Fibroblast of skin of back (primary cell): ENCODE measurements around the gene TCN2. TPM values are rescaled to one million over a fixed set of nuclear protein-coding genes. Genes with fewer than 3 reads are reported as not detected.
"Not testable (repeated sequence)": the region's sequence is repeated elsewhere in the genome, so short reads cannot be mapped to it uniquely, and the experiment has no call there.

Source experiments
- DNase-seq: peaks from one replicate; pipeline ENCODE4 v3.0.0-alpha.2; 2013
- polyA plus RNA-seq, 2 experiments: library from polyadenylated mRNA; unstranded; fragments of 120-200 nt; gene quantifications; one replicate each; pipeline ENCODE4 v1.2.1, GENCODE V29; 2013; ENCODE audit not compliant: insufficient read length in 2 of 2

The TCN2 gene
- 3.9 TPM for polyA plus RNA-seq (2013, experiment 1 of 2; ENCODE audit: insufficient read length)
- 3.8 TPM for polyA plus RNA-seq (2013, experiment 2 of 2; ENCODE audit: insufficient read length)

DNA sequence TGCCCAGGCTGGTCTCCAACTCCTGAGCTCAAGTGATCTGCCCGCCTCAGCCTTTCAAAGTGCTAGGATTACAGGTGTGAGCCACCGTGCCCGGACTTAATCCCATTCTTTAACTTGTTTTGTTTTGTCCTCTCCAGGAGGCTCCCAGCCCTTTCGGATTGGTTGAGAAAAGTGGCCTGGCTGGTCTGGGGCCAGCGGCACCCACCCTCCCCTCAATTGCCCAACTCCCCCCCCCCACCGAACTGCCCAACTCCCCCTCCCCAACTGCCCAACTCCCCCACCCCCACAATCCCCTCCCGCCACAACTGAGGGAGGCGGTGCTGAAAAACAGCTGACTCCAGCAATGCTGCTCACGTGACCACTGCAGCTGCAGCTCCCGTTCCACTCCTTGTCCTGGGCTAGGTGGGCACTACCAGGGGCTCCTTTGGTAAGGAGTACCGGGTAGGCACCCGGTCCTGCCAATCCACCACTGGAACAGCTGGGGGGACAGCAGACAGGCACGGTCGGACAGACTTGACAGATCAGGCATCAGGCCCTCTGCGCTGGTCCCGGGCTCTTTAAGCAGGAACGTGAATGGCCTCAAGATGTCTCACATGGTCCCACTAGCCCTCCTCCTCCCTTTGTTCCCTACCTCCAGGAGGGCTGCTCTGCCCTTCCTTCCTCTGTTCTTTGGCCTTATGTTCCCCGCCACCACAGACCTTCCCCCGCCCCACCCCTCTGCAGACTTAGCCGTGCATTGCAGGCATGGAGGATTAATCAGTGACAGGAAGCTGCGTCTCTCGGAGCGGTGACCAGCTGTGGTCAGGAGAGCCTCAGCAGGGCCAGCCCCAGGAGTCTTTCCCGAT is at the start of gene TCN2:
Gene TCN2, plus strand, starts transcription at position 720 of the 845 bp plus-strand sequence. CDS start 158 bp downstream, outside the sequence.
- peak; percentile 79 for DNase-seq

DNA sequence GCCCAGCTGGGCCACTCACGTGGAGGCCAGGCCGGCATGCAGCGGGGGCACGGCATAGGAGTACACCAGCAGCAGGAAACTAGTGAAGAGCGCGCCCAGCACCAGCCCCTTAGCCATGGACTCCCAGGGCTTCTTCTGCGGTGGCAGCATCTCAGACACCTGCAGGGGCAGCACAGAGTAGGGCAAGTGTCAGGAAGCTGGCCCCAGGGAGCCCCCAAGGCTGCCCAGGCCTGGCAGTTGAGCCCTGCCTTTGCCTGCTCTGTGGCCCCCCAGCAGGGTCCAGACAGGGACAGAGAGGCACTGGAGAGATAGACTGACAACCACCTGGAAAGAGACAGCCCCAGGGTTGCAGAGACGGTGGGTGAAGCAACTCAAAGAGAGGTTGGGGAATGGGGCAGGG is 49.7 kb upstream of the TCN2 start:
- DNase-seq, result no peak

DNA sequence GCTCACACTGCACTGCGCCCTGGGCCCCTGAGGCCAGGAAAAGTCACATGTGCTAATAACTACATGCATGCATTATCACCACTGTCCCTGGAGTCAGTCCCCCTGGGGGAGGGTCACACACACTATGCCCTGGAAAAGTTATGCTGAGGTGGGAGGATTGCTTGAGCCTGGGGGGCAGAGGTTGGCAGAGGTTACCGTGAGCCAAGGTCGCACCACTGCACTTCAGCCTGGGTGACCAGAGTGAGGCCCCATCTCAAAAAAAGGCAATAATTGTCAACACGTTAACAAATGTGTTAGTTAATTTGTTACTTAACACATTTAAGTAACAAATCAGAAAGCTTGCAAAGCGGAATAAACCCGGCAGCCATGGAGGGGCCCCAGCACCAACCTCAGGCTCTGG is 47.1 kb upstream of the TCN2 start:
- no peak for DNase-seq

DNA sequence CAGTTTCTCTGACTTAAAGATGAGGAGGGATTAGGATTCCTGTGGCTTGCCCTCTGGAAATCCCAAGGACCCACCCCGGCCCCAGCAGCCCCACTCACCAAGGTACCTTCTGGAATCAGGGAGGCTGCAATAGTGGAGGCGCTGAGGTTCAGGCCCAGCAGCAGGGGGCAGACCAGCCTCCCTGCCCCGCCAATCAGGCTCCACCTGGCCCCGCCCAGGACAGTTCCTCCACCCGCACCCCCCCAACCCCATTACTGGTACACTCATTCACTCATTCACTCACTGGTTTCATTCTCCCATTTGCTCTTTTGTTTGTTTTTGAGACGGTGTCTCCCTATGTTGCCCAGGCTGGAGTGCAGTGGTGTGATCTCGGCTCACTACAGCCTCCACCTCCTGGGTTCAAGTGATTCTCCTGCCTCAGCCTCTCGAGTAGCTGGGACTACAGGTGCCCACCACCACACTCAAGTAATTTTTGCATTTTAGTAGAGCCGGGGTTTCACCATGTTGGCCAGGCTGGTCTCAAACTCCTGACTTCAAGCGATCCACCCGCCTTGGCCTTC is 46.3 kb upstream of the TCN2 start:
- DNase-seq, result not testable (repeated sequence)

DNA sequence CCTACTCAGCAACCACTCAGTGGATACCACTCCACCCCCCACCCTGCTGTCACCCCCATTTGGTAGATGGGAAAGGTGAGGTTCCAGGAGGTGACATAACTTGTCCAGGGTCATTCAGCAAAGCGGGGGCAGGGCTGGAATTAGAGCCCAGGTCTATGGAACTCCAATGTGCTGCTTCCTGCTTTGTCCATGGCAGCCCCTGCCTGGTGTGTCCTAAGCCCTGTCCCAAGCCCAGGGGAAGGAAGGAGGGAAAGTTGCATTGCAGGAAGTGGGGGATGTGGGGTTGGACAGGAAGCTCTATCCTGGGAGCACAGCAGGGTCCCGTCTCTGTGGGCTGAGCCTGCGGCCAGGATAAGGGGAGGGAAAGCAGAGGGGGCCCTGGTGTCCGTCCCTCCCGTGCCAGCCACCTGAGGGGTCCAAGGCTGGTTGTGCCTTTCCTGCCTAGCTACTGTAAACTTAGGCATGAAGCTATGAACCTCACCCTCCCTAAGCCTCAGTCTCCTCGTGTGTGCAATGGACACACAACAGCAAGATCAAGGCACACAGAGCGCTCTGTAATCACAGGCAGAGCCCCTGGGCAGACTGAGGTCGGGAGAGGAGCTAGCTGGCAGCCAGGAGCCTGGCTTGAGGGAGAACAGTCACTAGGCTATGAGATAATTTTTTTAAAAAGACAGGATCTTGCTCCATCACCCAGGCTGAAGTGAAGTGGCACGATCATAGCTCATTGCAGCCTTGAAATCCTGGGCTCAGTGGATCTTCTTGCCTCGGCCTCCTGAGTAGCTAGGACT is 45.4 kb upstream of the TCN2 start:
- no peak for DNase-seq

DNA sequence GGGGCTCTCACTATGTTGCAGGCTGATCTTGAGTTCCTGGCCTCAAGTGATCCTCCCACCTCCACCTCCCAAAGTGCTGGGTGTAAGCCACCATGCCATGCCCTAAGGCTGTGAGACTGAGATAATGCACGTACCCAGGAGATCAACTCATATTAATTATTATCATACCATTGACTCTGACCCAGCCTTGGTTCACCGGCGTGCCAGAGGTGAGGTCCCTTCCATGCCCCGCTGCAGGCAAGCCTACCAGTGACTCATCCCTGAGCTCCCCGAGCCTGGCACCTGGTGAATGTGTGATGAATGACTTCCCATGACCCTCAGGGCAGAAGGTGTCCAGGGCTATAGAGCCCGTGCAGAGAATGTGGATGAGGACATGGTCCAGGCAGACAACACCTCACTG is 44.6 kb upstream of the TCN2 start:
- no peak for DNase-seq

DNA sequence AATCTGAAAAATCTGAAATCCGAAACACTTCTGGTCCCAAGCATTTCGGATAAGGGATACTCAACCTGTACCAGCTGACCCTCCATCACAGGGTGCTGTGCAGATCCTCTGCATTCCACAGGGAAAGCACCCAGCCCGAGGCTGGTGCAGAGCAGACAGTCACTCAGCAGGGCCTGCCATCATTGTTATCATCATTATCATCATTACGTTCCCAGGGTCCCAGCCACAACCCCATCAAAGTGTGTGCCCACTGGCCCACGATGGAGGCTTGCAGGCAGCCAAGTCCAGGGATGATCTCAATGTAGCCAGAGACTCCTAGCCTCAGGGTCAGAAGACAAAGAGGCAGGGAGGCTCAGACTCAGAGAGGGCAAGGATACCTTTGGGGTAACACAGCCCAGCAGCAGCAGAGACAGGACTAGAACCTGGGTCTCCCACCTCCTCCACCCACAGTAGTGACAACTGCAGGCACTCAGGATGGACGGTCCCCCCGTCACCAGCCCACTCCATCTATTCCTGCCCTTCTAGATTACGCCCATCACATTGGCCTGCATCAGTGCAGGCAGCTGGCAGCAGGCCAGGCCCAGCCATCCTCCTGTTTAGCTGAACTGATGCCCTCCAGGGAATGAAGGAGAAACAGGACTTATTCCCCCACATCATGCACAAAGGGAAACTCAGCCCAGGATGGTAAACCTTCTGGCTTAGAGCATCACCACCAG is 42.8 kb upstream of the TCN2 start:
- no peak for DNase-seq

DNA sequence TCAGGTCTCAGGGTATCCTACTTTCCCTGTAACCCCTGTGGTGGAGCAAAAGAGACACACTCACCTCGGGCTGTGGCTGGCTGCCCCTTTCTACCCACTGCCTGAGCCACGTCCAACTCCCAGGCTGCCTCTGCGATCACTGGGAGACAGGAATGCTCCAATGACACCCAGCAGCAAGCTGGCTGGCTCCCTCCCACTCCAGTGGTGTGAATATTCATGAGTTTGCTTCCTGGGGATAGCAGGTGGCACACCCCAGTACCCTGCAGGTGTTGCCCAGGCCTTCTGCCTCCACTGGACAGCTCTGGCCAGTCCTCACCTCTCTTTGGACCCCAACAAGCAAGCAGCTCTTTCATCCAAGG is 42.2 kb upstream of the TCN2 start:
- no peak for DNase-seq

DNA sequence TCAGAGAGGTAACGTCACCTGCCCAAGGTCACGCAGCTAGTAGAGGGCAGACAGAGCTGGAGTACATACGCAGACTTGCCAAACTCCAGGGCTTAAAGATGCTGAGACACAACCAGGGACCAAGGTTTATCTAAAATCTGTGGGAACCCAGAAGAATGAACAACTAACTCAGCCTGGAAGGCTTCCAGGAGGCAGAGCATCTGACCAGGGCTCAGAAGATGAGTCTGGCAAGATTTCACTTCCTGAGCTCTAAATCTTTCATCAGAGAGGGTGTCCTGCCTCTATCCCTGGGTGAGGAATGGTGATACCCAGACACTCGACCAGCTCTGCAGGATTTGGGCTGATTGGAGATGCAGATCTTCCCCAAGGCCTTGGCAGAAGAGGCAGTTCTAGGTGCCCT is 41.6 kb upstream of the TCN2 start:
- DNase-seq, result no peak

DNA sequence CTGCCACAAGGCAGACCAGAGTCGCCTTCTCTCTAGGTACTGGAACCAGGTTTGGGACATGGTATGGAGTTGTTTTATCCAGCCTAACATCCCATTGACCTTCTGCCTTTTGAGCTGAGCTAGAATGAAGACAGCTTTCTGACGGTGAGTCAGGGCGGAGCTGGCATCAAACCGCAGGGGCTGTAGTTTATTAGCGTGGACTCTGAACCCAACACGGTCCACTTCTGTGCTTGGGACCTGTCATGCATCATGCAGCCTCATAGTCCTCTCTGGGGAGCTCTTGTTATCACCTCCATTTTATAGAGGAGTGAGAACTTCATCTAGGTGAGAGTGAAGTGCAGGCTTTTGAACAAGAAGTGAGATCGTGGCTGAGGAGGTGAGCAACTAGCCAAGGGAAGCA is 40.8 kb upstream of the TCN2 start:
- DNase-seq, result no peak

DNA sequence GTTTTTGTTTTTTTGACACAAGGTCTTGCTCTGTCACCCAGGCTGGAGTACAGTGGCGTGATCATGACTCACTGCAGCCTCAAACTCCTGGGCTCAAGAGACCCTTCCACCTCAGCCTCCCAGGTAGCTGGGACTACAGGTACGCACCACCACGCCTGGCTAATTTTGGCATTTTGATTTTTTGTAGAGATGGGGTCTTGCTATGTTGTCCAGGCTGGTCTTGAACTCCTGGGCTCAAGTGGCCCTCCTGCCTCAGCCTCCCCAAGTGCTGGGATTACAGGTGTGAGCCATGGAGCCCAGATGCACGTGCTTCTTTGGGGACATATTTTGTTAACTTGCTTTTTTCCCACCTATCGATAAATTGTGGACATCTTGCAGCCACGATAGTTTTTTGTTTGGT is 39.7 kb upstream of the TCN2 start:
- not testable (repeated sequence) for DNase-seq

DNA sequence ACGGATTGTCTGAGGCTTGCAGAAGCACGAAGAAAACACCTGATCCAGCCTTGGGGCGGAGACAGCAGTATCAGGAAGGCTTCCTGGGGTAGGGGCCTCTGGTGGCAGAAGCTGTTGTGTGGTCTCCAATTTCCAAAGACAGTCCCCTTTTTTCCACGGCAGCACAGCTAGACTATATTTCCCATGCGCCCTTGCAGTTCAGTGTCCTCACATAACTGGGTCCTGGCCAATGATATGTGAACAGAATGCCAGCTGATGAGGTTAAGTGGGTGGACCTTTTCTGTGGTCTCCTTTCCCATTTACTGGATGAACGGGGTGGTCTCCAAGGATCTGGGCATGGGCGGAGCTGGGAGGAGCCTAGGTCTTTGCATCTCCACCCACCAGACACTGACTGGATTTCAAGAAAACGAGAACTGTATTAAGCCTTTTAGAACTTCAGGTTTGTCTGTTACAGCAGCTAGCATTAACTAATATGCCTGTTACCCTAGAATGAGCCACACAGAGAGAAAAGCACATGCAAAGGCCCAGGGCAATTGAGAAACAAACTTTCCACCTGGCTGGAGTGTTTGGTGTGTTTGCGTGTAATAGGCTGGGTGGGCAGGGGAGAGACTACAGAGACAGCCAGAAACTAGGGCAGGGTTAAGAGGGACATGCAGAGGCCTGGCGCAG is 38.7 kb upstream of the TCN2 start:
- DNase-seq, result no peak

DNA sequence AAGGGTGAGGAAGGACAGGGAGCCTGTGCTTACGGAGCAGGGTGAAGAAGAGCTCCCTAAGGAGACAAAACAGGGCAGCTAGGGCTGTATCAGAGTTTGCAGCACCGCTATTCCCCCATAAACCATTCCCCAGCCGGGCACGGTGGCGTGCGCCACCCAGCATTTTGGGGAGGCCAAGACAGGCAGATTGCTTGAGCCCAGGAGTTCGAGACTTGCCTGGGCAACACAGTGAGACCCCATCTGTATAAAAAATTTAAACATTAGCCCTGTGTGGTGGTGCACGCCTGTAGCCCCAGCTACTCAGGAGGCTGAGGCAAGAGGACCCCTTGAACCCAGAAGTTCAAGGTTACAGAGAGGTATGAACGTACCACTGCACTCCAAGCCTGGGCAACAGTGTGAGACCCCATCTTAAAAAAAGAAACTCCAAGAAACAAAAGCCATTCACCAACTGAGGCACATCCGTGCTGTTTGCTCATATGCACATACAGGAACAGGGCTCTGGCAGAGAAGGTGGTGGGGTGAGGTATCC is 37.2 kb upstream of the TCN2 start:
- no peak for DNase-seq

DNA sequence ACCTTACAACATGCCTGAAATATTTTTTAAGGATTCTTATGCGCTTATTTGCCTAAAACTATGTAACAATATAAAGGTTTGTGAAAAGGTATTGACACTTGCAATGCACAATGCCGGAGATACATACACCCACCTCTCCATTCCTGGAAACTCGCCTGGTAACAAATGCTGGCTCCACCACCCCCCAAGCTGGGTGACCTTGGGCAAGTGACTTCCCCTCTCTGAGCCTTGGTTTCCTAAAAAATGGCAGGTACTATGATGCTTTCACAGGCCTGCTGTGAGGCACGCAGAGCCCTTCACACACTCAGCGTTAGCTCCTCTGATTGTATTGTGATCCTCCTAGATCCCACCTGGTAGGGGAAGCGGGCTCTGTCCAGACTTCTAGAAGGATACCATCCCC is 34.8 kb upstream of the TCN2 start:
- DNase-seq, result no peak

DNA sequence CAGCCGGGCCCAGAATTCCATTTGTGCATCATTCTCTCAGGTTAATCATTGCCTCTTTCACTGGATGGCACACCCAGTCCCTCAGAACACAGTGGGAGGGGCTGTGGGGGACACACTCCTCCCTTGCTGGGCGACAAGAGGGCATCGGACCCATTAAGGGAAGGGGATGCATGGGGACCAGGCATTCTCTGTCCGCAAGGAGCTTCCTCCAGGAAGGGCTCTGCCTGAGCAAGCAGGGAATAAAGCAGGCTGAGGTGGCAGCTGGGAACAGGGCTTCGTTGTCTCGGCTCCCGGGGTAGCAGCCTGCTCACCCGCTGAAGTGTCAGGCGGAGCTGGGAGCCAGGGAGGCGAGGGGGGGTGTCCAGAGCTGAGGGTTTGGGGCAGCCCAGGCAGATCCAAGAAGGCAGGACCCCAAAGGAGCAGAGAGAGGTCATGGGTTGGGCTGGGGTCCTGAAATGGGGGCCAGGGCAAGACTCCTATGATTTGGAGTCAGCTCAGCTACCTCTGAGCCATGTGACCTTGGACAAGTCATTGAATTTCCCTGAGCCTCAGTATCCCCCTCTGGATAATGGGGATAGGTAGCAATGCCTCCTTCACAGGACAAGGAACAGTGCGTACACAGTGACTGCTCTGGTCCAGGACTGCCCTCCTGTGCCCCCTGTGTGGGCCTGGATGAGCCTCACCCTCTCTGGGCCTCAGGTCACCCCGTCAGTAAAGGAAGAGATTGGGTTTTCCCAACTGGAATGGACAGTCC is 34.0 kb upstream of the TCN2 start:
- no peak for DNase-seq

DNA sequence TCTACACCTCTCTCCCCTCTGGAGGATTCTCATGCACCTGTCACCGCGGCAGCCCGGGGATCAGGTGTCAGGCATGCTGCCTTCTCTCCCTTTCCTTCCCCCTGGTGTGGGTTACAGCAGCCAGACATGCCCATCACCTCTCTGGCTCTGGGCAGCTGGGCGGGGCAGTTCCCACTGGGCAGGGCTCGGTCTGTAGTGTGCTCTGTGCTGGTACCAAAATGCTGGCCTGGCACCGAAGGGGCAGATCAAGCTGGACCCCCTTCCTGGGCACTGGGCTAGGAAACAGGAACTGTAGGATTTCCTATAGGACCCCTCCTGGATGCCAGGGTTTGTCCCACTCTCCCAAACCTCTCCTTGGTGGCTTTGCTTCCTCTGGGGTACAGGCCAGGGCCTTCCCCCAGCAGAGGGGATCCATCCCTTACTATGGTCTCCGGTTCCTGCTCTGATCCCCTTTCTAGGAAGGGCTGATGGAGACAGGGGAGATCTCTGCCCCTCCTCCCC is 33.3 kb upstream of the TCN2 start:
- DNase-seq, result no peak

DNA sequence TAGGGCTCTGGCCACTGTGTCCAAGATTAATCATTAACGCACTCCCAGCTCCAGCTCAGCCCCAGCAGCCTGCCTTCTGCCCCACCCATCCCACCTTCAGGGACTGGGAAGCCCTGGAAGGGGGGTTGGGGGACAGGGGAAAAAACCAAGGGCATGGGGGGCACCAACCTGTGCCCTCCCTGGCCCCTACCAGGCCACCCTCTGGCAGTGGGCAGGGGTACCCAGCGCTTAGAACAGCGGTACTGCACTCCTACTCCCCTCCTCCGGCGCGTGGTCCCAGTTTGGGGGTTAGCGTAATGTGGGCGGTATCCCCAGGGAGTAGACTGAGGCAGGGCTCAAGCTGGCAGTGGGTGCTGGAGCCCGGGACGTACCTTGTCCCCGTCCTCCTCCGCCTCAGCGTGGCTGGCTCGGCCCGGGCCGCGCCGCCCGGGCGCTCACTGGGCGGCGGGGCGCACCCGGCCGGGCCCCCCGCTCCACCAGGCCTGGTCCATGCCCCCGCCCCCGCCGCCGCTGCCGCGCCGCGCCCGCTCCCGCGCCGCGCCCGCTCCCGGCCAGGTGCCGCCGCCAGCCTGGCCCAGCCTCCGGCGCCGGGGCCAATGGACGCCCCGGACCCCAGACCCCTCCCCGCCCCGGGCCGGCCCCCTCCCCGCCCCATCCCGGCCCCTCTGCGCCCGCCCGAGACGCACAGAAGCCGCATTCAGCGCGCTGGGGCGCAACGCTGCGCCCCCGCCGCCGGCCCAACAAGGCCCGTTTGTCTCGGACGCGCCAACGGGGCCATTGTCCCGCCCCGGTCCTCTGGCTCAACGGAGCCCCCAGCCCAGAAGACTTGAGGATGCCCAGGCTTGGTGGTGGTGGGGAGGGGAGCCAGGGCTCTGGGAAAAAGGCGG is 32.6 kb upstream of the TCN2 start, which contains the start of gene GAL3ST1:
Gene GAL3ST1, minus strand, starts transcription at position 571 of the 887 bp plus-strand sequence. CDS start 17,273 bp downstream, outside the sequence.
- no peak for DNase-seq

DNA sequence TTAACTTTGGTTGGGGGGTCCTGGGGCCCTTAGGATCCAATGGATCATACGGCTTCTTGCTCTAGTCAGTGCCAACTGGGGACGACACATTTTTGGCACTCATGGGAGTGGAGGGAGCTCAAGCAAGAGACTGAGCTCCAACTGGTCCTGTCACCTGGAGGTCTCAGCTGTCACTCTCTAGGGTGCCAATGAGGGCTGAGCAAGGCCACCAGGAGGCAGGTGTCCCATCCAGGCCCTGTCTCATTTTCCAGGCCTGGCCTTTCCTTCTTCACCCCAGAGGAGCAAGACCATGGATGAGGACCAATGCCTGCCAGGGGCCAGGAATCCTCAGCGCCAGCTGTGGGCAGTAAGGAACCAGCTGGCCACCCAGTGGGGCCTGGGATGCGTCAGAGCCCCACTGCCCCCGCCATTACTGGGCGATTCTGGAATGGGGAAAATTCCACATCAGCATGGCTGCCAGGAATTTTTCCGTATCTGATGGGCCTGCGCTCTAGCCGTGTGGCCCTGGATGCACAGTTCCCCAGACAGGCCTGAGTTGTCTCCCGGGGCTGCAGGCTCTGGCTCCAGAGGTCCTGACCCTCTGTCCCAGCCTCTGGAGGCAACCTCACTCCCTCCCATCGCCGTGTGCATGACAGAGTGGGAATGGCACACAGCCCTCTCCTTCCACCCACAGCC is 31.8 kb upstream of the TCN2 start:
- DNase-seq, result peak; percentile 30

DNA sequence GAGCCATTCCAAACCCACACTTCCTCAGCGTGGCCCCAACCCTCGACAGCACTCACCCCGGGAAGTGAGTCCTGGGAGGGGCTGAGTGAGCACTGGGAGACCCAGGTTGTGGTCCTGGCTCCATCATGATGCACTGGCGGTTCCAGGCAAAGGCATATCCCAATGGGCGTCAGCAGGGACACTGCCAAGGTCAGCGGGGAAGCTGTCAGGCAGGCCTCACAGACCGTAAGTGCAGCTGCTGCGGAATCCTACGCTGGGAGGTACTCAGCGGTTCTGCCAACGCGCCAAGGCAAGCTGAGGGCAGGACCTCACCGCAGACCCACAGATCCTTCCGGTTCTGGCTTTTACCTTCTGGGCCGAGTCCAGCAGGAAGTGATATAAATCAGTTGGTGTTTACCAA is 31.1 kb upstream of the TCN2 start:
- no peak for DNase-seq
